Measurements from ENCODE around the gene OVCH2. TPM values are rescaled to one million over a fixed set of nuclear protein-coding genes. Genes with fewer than 3 reads are reported as not detected.

OVCH2 gene
- total RNA-seq, 1 experiment from 2014 or later, result 0.57 TPM

GRCh38 chr11:7651140-7651551 lies 55.1 kb downstream of the OVCH2 start (continued):
- TF ChIP-seq, protein P1, sequence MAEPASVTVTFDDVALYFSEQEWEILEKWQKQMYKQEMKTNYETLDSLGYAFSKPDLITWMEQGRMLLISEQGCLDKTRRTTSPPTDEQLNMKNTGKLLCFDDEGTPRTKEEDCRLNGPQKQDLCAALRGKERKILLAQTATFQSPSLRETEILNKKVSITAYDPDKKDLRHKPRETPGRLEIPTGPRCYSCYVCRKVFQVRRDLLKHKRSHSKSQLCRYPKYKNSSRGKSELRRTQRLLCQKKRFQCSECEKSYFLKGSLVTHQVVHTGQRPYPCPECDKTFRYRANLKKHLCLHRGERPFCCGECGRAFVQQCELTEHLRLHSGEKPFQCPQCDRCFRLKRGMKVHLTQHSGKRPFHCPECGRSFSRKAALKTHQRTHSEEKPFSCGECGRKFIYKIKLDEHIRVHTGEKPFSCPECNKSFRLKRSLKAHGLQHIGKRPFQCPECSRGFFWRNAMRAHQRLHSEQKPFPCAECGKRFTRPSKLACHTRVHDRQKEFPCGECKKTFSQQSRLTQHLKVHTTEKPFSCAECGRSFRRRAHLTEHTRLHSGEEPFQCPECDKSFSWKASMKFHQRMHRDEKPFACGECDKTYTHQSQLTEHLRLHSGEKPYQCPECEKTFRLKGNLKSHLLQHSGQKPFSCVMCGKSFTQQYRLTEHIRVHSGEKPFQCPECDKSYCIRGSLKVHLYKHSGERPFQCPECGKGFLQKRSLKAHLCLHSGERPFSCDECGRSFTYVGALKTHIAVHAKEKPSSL (CRISPR knock-in tag; conservative IDR thresholded peaks at IDR 0.05), result no peak
- TF ChIP-seq, protein P2, sequence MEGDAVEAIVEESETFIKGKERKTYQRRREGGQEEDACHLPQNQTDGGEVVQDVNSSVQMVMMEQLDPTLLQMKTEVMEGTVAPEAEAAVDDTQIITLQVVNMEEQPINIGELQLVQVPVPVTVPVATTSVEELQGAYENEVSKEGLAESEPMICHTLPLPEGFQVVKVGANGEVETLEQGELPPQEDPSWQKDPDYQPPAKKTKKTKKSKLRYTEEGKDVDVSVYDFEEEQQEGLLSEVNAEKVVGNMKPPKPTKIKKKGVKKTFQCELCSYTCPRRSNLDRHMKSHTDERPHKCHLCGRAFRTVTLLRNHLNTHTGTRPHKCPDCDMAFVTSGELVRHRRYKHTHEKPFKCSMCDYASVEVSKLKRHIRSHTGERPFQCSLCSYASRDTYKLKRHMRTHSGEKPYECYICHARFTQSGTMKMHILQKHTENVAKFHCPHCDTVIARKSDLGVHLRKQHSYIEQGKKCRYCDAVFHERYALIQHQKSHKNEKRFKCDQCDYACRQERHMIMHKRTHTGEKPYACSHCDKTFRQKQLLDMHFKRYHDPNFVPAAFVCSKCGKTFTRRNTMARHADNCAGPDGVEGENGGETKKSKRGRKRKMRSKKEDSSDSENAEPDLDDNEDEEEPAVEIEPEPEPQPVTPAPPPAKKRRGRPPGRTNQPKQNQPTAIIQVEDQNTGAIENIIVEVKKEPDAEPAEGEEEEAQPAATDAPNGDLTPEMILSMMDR (IDR thresholded peaks at IDR 0.05), result no peak
- TF ChIP-seq HMGA2 (CRISPR knock-in tag; IDR thresholded peaks at IDR 0.05) (no peak), SOX15 (CRISPR knock-in tag; IDR thresholded peaks at IDR 0.05) (no peak), IRF1 (CRISPR knock-in tag; IDR thresholded peaks at IDR 0.05) (no peak), SP1 (CRISPR knock-in tag; conservative IDR thresholded peaks at IDR 0.05) (no peak)
- TF ChIP-seq, protein P3, sequence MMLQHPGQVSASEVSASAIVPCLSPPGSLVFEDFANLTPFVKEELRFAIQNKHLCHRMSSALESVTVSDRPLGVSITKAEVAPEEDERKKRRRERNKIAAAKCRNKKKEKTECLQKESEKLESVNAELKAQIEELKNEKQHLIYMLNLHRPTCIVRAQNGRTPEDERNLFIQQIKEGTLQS (CRISPR knock-in tag; conservative IDR thresholded peaks at IDR 0.05), result no peak

DNA sequence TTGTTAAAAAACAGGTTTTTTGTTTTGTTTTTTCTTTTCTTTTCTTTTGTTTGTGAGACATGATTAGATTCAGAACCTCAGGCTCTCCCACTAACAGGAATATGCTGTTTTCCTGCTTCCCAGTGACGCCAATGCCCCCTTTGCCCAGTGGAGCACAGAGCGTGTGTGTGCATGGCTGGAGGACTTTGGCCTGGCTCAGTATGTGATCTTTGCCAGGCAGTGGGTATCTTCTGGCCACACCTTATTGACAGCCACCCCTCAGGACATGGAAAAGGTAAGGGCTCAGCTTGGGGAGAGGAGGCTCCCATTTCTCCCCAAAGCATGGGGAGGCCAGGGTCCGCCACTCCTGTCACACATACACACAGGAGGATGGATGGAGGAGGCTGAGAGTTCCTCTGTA lies 58.0 kb downstream of the OVCH2 start:
- DNase-seq (ENCODE audit: low spot score) (no peak), ATAC-seq (no peak)
- Mint-ChIP-seq H3K36me3 (peaks cover 42% of the 10 kb centered on the region), H3K4me1 (no peaks in the 10 kb centered on the region), H3K27ac (no peak overlapping the region), H3K4me3 (no peak overlapping the region), H3K9me3 (no peaks in the 10 kb centered on the region), H3K27me3 (ENCODE audit: low read depth) (no peaks in the 10 kb centered on the region)
- ChIA-PET POLR2A (no interaction called here), CTCF (interaction anchor here (0.8 to 1.4 kb wide), 2 partner anchors 9 to 77 kb away, joined by 3 to 6 read pairs; no protein-coding TSS in a partner anchor)
- TF ChIP-seq ZNF138 (CRISPR knock-in tag; conservative IDR thresholded peaks at IDR 0.05), result no peak
- no peak for TF ChIP-seq ZNF219 (CRISPR knock-in tag; IDR thresholded peaks at IDR 0.05; ENCODE audit: borderline replicate concordance)
- TF ChIP-seq, protein P4, sequence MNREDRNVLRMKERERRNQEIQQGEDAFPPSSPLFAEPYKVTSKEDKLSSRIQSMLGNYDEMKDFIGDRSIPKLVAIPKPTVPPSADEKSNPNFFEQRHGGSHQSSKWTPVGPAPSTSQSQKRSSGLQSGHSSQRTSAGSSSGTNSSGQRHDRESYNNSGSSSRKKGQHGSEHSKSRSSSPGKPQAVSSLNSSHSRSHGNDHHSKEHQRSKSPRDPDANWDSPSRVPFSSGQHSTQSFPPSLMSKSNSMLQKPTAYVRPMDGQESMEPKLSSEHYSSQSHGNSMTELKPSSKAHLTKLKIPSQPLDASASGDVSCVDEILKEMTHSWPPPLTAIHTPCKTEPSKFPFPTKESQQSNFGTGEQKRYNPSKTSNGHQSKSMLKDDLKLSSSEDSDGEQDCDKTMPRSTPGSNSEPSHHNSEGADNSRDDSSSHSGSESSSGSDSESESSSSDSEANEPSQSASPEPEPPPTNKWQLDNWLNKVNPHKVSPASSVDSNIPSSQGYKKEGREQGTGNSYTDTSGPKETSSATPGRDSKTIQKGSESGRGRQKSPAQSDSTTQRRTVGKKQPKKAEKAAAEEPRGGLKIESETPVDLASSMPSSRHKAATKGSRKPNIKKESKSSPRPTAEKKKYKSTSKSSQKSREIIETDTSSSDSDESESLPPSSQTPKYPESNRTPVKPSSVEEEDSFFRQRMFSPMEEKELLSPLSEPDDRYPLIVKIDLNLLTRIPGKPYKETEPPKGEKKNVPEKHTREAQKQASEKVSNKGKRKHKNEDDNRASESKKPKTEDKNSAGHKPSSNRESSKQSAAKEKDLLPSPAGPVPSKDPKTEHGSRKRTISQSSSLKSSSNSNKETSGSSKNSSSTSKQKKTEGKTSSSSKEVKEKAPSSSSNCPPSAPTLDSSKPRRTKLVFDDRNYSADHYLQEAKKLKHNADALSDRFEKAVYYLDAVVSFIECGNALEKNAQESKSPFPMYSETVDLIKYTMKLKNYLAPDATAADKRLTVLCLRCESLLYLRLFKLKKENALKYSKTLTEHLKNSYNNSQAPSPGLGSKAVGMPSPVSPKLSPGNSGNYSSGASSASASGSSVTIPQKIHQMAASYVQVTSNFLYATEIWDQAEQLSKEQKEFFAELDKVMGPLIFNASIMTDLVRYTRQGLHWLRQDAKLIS (CRISPR knock-in tag; IDR thresholded peaks at IDR 0.05; ENCODE audit: borderline replicate concordance), result no peak
- no peak for TF ChIP-seq GABPB1 (CRISPR knock-in tag; IDR thresholded peaks at IDR 0.05)
- no peak for TF ChIP-seq PREB (CRISPR knock-in tag; IDR thresholded peaks at IDR 0.05; ENCODE audit: borderline replicate concordance)
- TF ChIP-seq NFATC4 (CRISPR knock-in tag; IDR thresholded peaks at IDR 0.05), result no peak
- TF ChIP-seq E2F1 (CRISPR knock-in tag; IDR thresholded peaks at IDR 0.05), result no peak
- TF ChIP-seq, protein P3 (CRISPR knock-in tag; conservative IDR thresholded peaks at IDR 0.05), result no peak
- TF ChIP-seq JUN (CRISPR knock-in tag; IDR thresholded peaks at IDR 0.05), result no peak
- no peak for TF ChIP-seq ZNF423 (CRISPR knock-in tag; IDR thresholded peaks at IDR 0.05)
- TF ChIP-seq, protein P2 (IDR thresholded peaks at IDR 0.05), result no peak
- no peak for TF ChIP-seq USF1 (CRISPR knock-in tag; IDR thresholded peaks at IDR 0.05)
- TF ChIP-seq ZNF317 (CRISPR knock-in tag; IDR thresholded peaks at IDR 0.05; ENCODE audit: borderline replicate concordance, low read depth), result no peak
- no peak for TF ChIP-seq ATF1 (CRISPR knock-in tag; IDR thresholded peaks at IDR 0.05)
- TF ChIP-seq ZNF396 (CRISPR knock-in tag; IDR thresholded peaks at IDR 0.05; ENCODE audit: borderline replicate concordance), result no peak
- no peak for TF ChIP-seq FOXK1 (CRISPR knock-in tag; IDR thresholded peaks at IDR 0.05)
- TF ChIP-seq CBFB (CRISPR knock-in tag; IDR thresholded peaks at IDR 0.05; ENCODE audit: low read depth), result no peak
